ENCODE data around the gene HNRNPM.

HNRNPM gene

DNA sequence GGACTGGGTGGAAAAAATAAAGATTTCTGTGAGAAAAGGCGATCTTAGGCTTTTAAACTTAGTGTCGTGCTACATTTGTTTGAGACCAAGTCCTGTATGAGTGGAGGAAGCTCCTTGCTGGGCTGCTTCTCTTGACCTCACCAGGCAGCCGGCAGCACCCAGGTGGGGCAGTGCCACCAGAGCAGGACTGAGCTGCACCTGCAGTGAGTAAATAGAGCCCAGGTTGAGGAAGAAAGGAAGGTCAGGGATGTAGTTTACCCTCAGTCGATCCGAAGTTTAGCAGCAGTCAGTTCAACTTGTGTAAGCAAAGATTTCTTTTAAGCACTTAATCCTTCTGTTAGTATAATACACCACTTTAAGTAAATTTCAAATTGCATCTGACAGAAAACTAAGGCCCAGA is 13.6 kb downstream of the HNRNPM start:
- TF ChIP-seq, protein P1, sequence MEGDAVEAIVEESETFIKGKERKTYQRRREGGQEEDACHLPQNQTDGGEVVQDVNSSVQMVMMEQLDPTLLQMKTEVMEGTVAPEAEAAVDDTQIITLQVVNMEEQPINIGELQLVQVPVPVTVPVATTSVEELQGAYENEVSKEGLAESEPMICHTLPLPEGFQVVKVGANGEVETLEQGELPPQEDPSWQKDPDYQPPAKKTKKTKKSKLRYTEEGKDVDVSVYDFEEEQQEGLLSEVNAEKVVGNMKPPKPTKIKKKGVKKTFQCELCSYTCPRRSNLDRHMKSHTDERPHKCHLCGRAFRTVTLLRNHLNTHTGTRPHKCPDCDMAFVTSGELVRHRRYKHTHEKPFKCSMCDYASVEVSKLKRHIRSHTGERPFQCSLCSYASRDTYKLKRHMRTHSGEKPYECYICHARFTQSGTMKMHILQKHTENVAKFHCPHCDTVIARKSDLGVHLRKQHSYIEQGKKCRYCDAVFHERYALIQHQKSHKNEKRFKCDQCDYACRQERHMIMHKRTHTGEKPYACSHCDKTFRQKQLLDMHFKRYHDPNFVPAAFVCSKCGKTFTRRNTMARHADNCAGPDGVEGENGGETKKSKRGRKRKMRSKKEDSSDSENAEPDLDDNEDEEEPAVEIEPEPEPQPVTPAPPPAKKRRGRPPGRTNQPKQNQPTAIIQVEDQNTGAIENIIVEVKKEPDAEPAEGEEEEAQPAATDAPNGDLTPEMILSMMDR (IDR thresholded peaks at IDR 0.05): no peak
- DNase-seq: no peak
- Histone ChIP-seq H3K9me3 (no peaks in the 10 kb centered on the region), H3K27me3 (no peaks in the 10 kb centered on the region), H3K36me3 (peaks cover 1 to 24% (median 22%) of the 10 kb centered on the region in 3 donors), H3K4me3 (no peak overlapping the region), H3K4me1 (peaks cover 0 to 88% (median 66%) of the 10 kb centered on the region in 4 donors), H3K27ac (peak overlapping the region; percentile 53 to 64)
- intact Hi-C loops (cut with DNase I; ENCODE audit: low total_unique reads): no loop called here

DNA sequence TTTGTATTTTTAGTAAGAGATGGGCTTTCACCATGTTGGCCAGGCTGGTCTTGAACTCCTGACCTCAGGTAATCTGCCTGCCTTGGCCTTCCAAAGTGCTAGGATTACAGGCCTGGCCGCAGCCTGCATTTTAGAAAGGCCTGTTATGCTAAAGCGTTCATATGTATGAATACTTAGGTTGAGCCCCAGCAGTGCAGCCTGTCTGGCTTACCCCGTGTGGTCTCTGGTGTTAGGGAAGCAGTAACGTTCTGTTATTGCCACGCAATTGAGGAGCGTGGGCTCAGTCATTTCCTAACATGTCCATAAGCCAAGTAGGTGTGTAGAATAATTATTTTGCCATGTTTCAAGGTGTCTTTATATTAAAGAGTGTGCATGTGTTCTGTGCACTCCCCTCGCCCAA is 14.3 kb downstream of the HNRNPM start:
- H3K27ac ChIP-seq: peak overlapping the region; percentile 53 to 64
- H3K36me3 ChIP-seq: peaks cover 8 to 31% (median 29%) of the 10 kb centered on the region in 3 donors
- H3K4me1 ChIP-seq: peaks cover 0 to 81% (median 60%) of the 10 kb centered on the region in 4 donors
- H3K4me3 ChIP-seq: no peak overlapping the region
- no peak for DNase-seq
- intact Hi-C loops (cut with DNase I; ENCODE audit: low total_unique reads): no loop called here
- TF ChIP-seq, protein P1 (IDR thresholded peaks at IDR 0.05): no peak
- no peaks in the 10 kb centered on the region for H3K27me3 ChIP-seq
- no peaks in the 10 kb centered on the region for H3K9me3 ChIP-seq

DNA sequence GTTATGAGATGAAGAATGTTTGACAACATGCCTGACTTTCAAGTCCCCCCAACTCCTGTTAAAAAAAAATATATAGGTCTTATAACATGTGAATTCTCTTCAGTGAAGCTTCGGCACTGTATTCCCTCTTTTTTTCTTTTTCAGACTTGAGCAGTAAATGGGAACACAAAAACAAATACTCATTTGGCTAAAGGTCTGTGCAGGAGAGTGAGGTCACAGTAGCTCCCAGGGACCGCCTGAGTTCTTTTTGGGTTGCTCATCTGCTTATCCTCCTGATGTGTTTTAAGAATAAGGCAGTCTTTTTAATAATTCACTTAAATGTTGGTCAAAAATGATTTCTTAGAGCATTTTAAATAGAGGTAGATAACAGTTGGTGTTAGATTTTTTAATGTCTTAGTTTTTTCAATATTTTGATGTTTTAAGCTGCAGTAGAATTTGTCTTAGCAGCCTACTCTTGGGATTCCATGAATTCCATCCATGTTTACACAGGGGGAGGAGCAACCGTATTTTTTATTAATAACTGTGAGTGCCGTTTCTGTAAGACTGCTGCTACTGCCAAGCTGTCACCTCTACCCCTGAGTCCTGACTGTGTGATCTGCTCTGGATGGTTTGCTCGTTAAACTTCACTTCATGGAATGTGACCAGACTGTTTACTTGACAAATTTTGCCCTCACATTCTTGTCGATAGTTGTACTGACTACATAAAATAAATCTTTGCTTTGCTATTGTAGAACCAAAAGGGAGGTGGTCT is 14.9 kb downstream of the HNRNPM start:
- no peak for DNase-seq
- intact Hi-C loops (cut with DNase I; ENCODE audit: low total_unique reads): no loop called here
- TF ChIP-seq, protein P1 (IDR thresholded peaks at IDR 0.05): no peak
- Histone ChIP-seq H3K9me3 (no peaks in the 10 kb centered on the region), H3K4me3 (peak overlapping the region in 1 of 2 donors; percentile 4), H3K27me3 (no peaks in the 10 kb centered on the region), H3K27ac (peak overlapping the region; percentile 19 to 64), H3K4me1 (peaks cover 0 to 75% (median 58%) of the 10 kb centered on the region in 4 donors), H3K36me3 (peaks cover 14 to 37% (median 35%) of the 10 kb centered on the region in 3 donors)

DNA sequence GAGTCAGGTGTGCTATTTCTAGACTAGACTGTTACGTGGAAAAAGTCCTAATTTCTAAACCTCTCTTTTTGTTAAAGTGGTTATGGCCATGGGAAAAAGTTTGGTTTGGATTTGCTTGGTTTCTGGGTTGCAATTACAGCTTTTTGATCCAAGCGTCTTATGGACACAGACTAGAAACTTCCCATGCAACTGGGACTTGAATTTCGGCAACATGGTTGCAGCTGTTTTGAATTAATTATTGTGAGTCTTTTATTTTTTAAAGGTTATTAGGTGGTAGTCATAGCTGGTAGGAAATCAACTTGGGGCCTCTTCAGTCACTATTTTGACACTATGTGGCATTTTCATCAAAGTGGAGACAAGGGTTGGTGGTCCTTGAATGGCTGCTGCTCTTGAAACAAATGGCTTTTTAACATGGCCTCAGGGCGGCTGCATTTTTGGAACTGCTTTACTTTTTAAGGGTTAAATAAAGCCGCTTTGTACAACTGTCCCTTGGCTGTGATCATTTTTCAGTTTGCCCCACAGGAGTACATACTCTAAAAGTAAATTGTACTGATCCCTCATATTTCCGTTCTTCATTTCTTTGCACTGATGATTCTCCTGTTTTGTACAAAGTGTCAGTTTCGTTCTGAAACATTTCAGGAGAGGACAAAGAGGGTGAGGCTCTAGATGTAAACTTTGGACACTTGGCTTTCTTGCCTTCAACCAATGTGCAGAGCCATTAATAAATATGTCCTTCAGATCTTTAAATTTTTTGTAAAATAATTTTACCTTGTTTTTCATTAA is 15.9 kb downstream of the HNRNPM start:
- peak overlapping the region; percentile 19 to 64 for H3K27ac ChIP-seq
- intact Hi-C loops (cut with DNase I; ENCODE audit: low total_unique reads): no loop called here
- no peaks in the 10 kb centered on the region for H3K27me3 ChIP-seq
- H3K4me1 ChIP-seq: peaks cover 0 to 73% (median 53%) of the 10 kb centered on the region in 4 donors
- TF ChIP-seq, protein P1 (IDR thresholded peaks at IDR 0.05): no peak
- no peak for DNase-seq
- H3K9me3 ChIP-seq: no peaks in the 10 kb centered on the region
- no peak overlapping the region for H3K4me3 ChIP-seq
- peaks cover 25 to 44% (median 37%) of the 10 kb centered on the region in 3 donors for H3K36me3 ChIP-seq

DNA sequence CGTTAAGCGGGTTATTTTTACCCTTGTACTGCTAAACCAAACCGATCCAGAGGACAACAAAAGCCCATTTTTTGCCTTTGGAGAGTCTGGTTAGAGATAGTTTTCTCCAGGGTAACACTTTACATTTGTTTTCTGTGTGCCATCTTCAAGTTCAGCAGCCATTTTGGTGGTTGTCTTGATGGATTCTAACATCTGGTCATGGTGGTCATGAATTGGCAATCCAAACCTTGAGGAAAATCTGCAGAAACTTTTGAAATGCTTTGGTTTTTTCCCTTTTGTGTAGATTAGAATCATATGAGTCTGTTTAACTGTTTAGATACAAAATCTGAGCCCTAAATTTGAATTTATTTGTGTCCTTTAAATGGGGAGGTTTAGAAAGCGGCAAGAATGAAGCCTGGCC is 16.6 kb downstream of the HNRNPM start:
- H3K27ac ChIP-seq: peak overlapping the region in 1 of 2 donors; percentile 19

More for the DNA sequence above, 16.6 kb downstream of the HNRNPM start:
- peaks cover 0 to 66% (median 49%) of the 10 kb centered on the region in 4 donors for H3K4me1 ChIP-seq
- H3K27me3 ChIP-seq: no peaks in the 10 kb centered on the region
- H3K4me3 ChIP-seq: no peak overlapping the region
- intact Hi-C loops (cut with DNase I; ENCODE audit: low total_unique reads): no loop called here
- TF ChIP-seq, protein P1 (IDR thresholded peaks at IDR 0.05): no peak
- H3K36me3 ChIP-seq: peaks cover 31 to 44% (median 37%) of the 10 kb centered on the region in 3 donors
- H3K9me3 ChIP-seq: no peaks in the 10 kb centered on the region
- no peak for DNase-seq

All from tibial artery (tissue), 4 donors.